ENCODE measurements around the gene CSRP1.
A peak's percentile ranks its signal among the peaks of the same experiment; 100 is the strongest.

CSRP1 gene

DNA sequence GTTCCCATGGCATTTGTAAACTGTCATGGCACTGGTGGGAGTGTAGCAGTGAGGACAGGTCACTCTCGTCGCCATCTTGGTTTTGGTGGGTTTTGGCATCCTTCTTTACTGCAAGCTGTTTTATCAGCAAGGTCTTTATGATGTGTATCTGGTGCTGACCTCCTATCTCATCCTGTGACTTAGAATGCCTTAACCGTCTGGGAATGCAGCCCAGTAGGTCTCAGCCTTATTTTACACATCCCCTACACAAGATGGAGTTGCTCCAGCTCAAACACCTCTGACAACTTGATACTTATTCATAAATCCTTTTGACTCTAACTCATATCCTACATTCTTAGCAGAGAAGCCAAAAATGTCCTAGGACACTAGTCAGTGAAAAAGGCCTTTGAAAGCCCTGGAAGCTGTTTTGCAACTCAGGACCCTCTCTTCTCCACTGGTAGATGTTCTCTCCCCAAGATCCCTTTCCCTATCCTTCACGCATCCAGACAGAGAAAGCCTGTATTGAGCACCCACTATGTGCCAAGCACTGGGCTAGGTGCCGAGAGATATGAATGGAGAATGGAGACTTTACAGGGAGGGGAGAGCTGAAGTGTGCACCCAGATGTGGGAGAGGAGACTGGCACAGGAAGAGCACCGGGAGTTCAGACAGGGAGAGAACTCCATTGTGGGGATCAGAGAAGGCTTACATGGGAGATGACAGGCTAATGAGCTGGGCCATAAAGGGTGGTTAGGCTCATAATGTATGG, 6.7 kb upstream of the CSRP1 start:
- no peak overlapping the region for H3K4me3 ChIP-seq (ENCODE audit: low read depth, low read length)
- DNase-seq (ENCODE audit: low read depth, low spot score): no peak
- in situ Hi-C loops (cut with HindIII; ENCODE audit: low sequenced_read_pairs): no loop called here
- TF ChIP-seq, protein P1, sequence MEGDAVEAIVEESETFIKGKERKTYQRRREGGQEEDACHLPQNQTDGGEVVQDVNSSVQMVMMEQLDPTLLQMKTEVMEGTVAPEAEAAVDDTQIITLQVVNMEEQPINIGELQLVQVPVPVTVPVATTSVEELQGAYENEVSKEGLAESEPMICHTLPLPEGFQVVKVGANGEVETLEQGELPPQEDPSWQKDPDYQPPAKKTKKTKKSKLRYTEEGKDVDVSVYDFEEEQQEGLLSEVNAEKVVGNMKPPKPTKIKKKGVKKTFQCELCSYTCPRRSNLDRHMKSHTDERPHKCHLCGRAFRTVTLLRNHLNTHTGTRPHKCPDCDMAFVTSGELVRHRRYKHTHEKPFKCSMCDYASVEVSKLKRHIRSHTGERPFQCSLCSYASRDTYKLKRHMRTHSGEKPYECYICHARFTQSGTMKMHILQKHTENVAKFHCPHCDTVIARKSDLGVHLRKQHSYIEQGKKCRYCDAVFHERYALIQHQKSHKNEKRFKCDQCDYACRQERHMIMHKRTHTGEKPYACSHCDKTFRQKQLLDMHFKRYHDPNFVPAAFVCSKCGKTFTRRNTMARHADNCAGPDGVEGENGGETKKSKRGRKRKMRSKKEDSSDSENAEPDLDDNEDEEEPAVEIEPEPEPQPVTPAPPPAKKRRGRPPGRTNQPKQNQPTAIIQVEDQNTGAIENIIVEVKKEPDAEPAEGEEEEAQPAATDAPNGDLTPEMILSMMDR (IDR thresholded peaks at IDR 0.05; ENCODE audit: low read depth, low read length): no peak

DNA sequence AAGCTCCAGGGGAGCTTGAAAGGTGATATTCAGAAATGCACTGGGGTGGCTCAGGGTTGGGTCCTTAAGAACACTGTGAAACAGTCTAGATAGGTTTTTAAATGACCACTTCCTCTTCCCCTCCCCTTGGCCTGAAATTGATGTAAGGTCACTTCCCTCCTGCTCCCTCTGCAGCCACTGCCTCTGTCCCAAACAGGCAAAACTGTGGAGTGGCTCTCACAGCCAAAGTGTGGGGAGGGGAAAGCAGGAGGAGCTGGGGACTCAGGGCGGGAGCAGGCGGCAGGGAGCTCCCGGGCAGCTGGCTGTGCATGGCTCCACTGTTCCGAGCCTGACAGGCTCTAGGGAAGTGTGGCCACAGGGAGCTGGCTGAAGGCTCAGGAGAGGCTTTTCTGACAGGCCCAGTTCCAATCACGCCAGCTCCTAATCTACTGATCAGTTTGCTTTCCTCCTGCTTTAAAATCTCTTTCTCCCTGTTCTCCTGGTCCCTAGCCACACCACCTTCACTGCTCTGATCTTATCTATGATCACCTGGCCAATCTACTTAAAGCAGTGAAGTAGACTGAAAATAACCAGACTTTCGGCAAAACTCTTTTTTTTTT, 5.1 kb upstream of the CSRP1 start:
- in situ Hi-C loops (cut with HindIII; ENCODE audit: low sequenced_read_pairs): no loop called here
- DNase-seq (ENCODE audit: low read depth, low spot score): peak; percentile 21
- H3K4me3 ChIP-seq (ENCODE audit: low read depth, low read length): no peak overlapping the region
- TF ChIP-seq, protein P1 (IDR thresholded peaks at IDR 0.05; ENCODE audit: low read depth, low read length): no peak

DNA sequence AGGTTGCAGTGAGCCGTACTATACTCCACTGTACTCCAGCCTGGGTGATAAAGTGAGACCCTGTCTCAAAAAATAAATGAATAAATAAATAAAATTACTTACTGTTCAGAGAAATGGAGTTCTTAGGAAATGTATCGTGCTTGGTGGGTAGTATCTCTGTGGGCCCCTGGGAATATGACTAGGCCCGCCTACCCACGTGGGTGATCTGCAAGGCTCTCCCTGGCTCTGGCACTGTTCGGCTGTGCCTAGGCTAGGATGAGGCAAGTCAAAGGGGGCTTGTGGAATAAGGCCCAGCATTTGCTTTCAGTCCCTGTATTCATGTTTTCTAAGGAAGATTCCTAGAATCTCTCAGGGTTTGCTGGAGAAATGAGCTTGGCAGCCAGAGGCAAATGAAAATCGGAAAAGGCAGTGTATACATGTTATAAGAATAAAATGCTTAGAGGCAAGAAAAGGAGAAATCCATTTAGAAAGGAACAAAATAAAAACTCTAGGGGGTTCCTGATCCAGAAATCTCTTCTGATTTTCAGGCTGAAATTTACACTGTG, 4.5 kb upstream of the CSRP1 start:
- DNase-seq (ENCODE audit: low read depth, low spot score): peak; percentile 13
- no peak overlapping the region for H3K4me3 ChIP-seq (ENCODE audit: low read depth, low read length)
- in situ Hi-C loops (cut with HindIII; ENCODE audit: low sequenced_read_pairs): no loop called here
- TF ChIP-seq, protein P1 (IDR thresholded peaks at IDR 0.05; ENCODE audit: low read depth, low read length): no peak

DNA sequence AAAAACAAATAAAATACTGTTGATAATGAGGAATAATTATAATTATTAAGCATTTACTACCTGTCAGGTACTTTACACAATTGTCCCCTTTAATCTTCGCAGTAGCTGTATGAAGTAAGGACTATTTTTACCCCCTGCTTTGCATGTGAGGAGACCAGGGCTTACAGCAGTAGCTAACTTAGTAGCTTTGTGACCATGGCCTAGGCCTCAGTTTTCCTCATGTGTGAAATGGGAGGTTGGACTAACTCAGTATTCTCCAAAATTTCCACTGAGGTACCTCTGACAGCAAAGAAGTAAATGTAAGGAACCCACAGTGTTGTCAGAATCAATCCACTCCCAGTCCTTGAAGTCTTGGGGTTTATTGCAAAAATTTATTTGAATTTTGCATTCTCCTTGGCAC, 3.8 kb upstream of the CSRP1 start:
- H3K4me3 ChIP-seq (ENCODE audit: low read depth, low read length): no peak overlapping the region
- in situ Hi-C loops (cut with HindIII; ENCODE audit: low sequenced_read_pairs): no loop called here
- DNase-seq (ENCODE audit: low read depth, low spot score): no peak
- TF ChIP-seq, protein P1 (IDR thresholded peaks at IDR 0.05; ENCODE audit: low read depth, low read length): no peak

DNA sequence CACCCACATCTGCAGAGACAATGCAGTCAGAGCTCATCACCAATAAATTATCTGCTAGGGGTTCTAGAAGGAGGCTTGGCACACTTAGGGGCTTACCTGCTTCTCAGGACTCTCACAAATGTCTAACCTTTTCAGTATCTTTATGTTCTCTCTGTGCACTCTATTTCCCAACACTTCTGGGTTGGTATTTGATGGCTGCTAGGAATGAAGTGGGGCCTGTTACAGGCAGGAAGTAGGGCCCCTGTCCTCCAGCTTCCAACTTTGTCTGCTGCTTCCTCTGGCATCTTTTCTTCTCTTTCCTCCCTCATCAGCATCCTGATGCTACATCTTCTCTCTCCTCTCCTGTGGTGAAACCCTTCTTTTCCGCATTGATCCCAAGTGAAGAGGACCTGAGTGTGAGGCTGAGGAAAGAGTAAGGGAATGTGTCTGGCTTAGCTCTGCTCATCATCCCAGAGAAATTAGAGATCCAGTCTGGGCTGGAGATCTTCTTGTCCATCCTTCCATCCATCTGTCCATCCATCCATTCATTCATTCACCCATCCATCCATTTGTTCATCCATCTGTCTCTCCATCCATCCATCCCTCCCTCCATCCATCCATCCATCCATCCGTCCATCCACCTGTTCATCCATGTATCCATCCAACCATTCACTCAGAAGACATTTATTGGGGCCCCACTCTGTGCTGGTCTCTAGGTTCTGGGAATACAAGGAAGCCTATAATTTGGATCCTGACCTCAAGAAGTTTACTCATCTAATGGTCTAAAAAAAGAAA, 2.9 kb upstream of the CSRP1 start:
- TF ChIP-seq, protein P1 (IDR thresholded peaks at IDR 0.05; ENCODE audit: low read depth, low read length): no peak
- no peak for DNase-seq (ENCODE audit: low read depth, low spot score)
- H3K4me3 ChIP-seq (ENCODE audit: low read depth, low read length): no peak overlapping the region
- in situ Hi-C loops (cut with HindIII; ENCODE audit: low sequenced_read_pairs): no loop called here

DNA sequence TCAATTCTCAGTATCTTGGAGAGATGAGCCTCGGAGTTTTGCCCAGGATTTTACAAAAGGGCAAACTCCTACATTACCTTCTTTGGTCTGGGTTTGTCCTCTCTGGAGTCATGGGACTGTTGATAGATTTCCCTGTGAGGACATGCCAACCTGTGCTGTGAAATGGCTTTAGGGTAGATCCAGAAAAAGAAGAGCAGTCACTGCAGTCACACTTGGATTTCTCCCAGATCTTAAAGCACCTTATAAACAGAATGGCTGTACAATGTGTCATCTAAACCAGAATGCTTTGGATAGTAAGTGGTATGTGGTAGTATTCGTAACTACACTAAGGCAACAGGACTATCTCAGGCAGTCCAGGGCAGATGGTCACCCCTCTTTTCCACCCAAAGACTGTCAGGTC, 1.9 kb upstream of the CSRP1 start:
- TF ChIP-seq, protein P1 (IDR thresholded peaks at IDR 0.05; ENCODE audit: low read depth, low read length): no peak
- no peak for DNase-seq (ENCODE audit: low read depth, low spot score)
- H3K4me3 ChIP-seq (ENCODE audit: low read depth, low read length): no peak overlapping the region
- in situ Hi-C loops (cut with HindIII; ENCODE audit: low sequenced_read_pairs): no loop called here
